Lower leg skin (tissue), 3 donors: ENCODE data around the gene MUS81.

Source experiments
- POLR2A ChIP-seq, 2 donors: fragments of 450-650 bp; IDR thresholded peaks; one replicate each; pipeline ENCODE4 v1.6.1; 2016 to 2017; ENCODE audit warnings: antibody characterized with exemption in 2 of 2, mild to moderate bottlenecking in 1 of 2, moderate library complexity in 1 of 2
- TF ChIP-seq, protein P1 (sequence below), 3 donors: fragments of 450-650 bp; IDR thresholded peaks; one replicate each; pipeline ENCODE4 v1.5.1; 2016; ENCODE audit warnings: antibody characterized with exemption in 3 of 3, mild to moderate bottlenecking in 3 of 3, moderate library complexity in 2 of 3

- TF ChIP-seq, protein P1, sequence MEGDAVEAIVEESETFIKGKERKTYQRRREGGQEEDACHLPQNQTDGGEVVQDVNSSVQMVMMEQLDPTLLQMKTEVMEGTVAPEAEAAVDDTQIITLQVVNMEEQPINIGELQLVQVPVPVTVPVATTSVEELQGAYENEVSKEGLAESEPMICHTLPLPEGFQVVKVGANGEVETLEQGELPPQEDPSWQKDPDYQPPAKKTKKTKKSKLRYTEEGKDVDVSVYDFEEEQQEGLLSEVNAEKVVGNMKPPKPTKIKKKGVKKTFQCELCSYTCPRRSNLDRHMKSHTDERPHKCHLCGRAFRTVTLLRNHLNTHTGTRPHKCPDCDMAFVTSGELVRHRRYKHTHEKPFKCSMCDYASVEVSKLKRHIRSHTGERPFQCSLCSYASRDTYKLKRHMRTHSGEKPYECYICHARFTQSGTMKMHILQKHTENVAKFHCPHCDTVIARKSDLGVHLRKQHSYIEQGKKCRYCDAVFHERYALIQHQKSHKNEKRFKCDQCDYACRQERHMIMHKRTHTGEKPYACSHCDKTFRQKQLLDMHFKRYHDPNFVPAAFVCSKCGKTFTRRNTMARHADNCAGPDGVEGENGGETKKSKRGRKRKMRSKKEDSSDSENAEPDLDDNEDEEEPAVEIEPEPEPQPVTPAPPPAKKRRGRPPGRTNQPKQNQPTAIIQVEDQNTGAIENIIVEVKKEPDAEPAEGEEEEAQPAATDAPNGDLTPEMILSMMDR (IDR thresholded peaks at IDR 0.05), result no peak
- TF ChIP-seq POLR2A (IDR thresholded peaks at IDR 0.05), result no peak
Measured at GRCh38 chr11:65833297-65834030, 26.8 kb upstream of the MUS81 start, which contains the start of gene SNX32.
